Fibroblast of the aortic adventitia (primary cell): ENCODE results near the gene FRAS1. TPM values are rescaled to one million over a fixed set of nuclear protein-coding genes. Genes with fewer than 3 reads are reported as not detected.

Experiments
- DNase-seq: peaks from one replicate; pipeline ENCODE4 v3.0.0-alpha.2; 2010; ENCODE audit warnings: low read depth
- H3K4me3 ChIP-seq: 2 replicates; pipeline ENCODE4 v1.5.1; 2011; ENCODE audit warnings: low read depth, mild to moderate bottlenecking, control low read depth, low read length, moderate library complexity
- CTCF ChIP-seq: IDR thresholded peaks from 2 replicates; pipeline ENCODE4 v1.5.1; 2011; ENCODE audit warnings: mild to moderate bottlenecking, low read length, control low read depth, inconsistent platforms; ENCODE audit not compliant: insufficient read depth
- total RNA-seq: library from RNA; depleted of rRNA; stranded (reverse); fragments of >200 nt; gene quantifications from 2 replicates; pipeline ENCODE4 v1.2.3, GENCODE V29; 2012; ENCODE audit warnings: low replicate concordance

The FRAS1 gene
- total RNA-seq, 1 donor, result 1.9 TPM

- no peak for DNase-seq
- no peak overlapping the region for H3K4me3 ChIP-seq
- TF ChIP-seq CTCF, result no peak
Observed at GRCh38 chr4:78527555-78527954, 470.4 kb downstream of the FRAS1 start.

GRCh38 chr4:78528327-78528726 is 471.2 kb downstream of the FRAS1 start:
- no peak overlapping the region for H3K4me3 ChIP-seq
- TF ChIP-seq CTCF, result no peak
- DNase-seq, result peak; percentile 35

GRCh38 chr4:78529569-78530209 is 472.6 kb downstream of the FRAS1 start:
- no peak overlapping the region for H3K4me3 ChIP-seq
- TF ChIP-seq CTCF, result no peak
- DNase-seq, result peak; percentile 58

GRCh38 chr4:78532046-78532445 is 474.9 kb downstream of the FRAS1 start:
- no peak for DNase-seq
- no peak overlapping the region for H3K4me3 ChIP-seq
- TF ChIP-seq CTCF, result no peak

GRCh38 chr4:78533854-78534253 is 476.7 kb downstream of the FRAS1 start:
- H3K4me3 ChIP-seq, result no peak overlapping the region
- TF ChIP-seq CTCF, result no peak
- DNase-seq, result no peak

GRCh38 chr4:78534286-78534955 is 477.3 kb downstream of the FRAS1 start:
- DNase-seq, result no peak
- no peak for TF ChIP-seq CTCF
- no peak overlapping the region for H3K4me3 ChIP-seq

- TF ChIP-seq CTCF, result no peak
- peak; percentile 58 for DNase-seq
- H3K4me3 ChIP-seq, result no peak overlapping the region
Observed at GRCh38 chr4:78542373-78542772, 485.2 kb downstream of the FRAS1 start.
